GM18526 (cell line): ENCODE results near the gene C19orf73.

Experiments used
- POLR2A ChIP-seq: IDR thresholded peaks from 3 replicates; pipeline ENCODE4 v1.6.1; 2011; ENCODE audit not compliant: insufficient read length; ENCODE audit errors: extremely low read depth

The C19orf73 gene

DNA sequence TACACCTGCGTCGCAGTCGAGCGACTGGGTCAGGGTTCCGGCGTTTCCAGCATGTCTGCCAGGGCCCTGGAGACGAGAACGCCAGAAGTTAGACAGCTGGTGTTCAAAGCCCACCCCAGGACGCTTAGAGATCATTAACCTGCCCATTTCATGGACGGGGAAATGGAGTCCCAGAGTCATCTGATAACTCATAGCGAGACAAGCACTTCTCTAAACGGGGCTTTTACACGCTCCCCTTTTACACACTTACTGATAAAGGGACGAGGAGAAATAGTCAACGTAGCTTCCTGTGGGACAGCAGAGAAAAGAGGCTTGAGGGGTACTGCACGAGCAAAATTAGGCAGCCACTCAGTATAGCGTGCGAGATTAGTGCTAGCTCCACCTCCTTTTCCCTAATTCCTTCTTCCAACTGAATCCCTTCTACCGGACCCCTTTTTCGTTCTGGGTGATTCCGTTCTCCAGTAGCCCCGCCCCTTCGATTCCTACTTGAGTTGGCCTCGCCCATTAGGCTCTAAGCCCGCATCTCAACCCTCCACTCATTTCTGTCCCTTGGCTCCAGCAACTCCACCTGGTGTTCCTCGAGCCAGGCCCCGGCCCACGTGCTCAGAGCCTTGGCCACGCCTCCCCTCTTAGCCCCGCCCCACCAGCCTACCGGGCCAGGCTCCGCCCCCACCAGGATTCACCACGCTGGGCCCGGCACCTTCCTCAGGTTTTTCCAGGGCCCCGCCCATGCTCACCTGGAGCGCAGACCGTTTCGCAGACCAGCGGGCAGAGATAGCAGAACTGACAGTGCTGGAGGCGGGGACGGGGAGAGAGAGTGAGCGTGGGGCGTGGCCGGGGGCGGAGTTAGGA is 32.5 kb upstream of the C19orf73 start:
- TF ChIP-seq POLR2A: no peak

GRCh38 chr19:49150944-49151243 is 32.0 kb upstream of the C19orf73 start:
- TF ChIP-seq POLR2A: no peak

GRCh38 chr19:49150106-49150943 is 31.4 kb upstream of the C19orf73 start:
- TF ChIP-seq POLR2A: no peak

DNA sequence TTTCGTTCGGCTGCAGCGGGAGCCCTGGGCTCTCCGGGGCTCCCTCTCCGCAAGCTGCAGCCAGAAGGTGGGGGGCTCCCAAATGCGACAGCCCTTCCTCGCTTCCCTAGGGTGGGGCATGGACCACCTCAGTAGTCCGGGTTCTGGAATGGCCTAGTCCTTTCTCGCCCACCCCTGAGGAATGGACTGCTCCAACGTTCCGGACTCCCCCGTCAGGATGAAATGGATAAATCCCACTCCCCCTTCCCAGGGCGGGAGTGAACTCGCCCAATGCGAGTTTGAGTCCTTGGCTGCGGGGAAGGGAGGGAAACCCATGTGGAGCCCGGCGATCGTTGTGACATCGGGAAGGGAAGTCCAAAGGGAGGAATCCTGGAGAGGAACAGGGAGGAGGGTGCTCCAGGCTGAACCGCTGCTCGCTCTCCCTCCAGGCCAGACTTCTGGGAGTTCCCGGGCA is 30.7 kb upstream of the C19orf73 start:
- TF ChIP-seq POLR2A: no peak

- no peak for TF ChIP-seq POLR2A
Measured at GRCh38 chr19:49148784-49149651, 30.1 kb upstream of the C19orf73 start.

DNA sequence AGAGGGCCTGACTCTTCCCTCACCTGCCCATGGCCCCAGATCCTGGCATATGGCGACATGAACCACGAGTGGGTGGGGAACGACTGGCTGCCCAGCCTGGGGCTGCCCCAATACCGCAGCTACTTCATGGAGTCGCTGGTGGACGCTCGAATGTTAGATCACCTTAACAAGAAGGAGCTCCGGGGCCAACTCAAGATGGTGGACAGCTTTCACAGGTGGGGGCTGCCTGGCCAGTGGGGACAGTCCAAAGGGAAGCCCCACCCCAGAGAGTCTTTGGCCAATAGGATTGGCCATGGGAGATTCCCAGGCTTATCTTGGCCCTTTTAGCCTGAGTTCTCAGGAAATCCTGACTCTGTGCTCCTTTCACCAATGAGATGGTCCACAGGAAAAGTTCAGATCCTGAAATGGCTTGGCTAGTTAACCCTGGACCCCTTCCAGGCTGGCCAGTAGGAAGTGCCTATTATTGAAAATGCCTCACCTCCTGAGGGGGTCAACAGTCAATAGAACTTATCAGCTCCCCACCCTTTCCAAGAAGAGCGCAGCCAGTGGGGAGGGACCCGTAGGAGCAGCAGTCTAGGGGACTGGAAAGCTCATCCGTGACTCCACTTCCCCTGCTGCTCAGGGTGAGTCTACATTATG is 29.2 kb upstream of the C19orf73 start:
- no peak for TF ChIP-seq POLR2A

GRCh38 chr19:49145573-49146407 is 26.8 kb upstream of the C19orf73 start:
- no peak for TF ChIP-seq POLR2A

DNA sequence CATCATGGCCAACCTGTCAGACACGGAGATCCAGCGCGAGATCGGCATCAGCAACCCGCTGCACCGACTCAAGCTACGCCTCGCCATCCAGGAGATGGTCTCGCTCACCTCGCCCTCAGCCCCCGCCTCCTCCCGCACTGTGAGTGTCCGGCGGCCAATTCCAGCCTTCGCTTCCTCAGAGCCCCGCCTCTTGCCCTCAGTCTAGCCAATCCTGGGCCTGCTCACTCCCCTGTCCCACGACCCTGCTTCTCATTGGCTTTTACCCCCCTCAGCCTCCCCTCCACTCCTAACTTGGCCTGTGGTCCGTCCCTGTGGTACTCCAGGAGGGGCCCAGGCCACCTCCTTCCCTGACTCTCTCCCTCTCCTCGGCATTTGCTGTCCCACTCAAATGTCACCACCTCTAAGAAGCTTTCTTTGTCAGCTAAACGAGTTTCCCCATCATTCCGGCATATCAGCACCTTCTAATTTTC is 24.0 kb upstream of the C19orf73 start:
- no peak for TF ChIP-seq POLR2A

GRCh38 chr19:49141352-49141751 is 22.4 kb upstream of the C19orf73 start:
- no peak for TF ChIP-seq POLR2A

DNA sequence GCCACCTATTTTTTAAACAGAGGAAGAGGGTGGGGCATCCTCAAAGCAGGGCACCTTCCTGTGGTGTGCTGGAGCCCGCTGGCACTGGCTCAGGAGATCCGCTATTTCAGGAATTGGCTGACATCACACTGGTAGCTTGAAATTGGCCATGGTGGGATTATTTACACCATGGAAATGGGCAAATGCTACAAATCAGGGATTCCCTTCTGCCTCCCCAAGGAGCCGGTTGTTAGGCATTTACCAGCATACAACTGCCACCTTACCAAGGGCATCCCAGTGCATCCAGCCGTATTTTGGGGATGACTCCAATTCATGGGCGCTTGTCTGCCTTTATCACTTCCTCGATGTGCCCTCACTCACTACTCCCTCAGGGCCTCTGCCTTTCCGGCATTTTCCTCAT is 22.0 kb upstream of the C19orf73 start:
- TF ChIP-seq POLR2A: no peak

- TF ChIP-seq POLR2A: no peak
Measured at GRCh38 chr19:49136771-49137171, 17.8 kb upstream of the C19orf73 start.

DNA sequence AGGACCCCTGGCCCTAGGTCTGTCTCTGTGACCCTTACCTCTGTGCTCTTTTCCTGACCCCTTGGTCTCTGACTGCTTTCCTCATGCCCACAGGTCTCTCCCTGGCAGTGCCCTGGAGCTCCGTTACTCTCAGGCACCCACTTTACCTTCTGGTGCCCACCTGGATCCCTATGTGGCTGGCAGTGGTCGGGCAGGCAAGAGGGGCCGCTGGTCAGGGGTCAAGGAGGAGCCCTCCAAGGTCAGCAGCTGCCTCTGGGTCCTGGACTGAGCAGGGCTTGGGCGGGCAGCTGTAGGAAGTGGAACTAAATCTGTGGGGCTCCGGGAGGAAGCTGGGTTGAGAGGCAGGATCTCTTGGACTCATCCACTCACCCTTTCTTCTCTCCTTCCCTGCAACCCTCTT is 16.7 kb upstream of the C19orf73 start:
- TF ChIP-seq POLR2A: no peak

- no peak for TF ChIP-seq POLR2A
Measured at GRCh38 chr19:49133621-49134454, 14.9 kb upstream of the C19orf73 start.
